Fibroblast of skin of left biceps (primary cell): ENCODE data around the gene PHACTR3.
"Not testable (repeated sequence)": the region's sequence is repeated elsewhere in the genome, so short reads cannot be mapped to it uniquely, and the experiment has no call there.

ENCODE experiments used
- DNase-seq, 2 experiments: peaks; one replicate each; pipeline ENCODE4 v3.0.0-alpha.2; 2013; ENCODE audit warnings: low read depth in 2 of 2

Gene PHACTR3

DNA sequence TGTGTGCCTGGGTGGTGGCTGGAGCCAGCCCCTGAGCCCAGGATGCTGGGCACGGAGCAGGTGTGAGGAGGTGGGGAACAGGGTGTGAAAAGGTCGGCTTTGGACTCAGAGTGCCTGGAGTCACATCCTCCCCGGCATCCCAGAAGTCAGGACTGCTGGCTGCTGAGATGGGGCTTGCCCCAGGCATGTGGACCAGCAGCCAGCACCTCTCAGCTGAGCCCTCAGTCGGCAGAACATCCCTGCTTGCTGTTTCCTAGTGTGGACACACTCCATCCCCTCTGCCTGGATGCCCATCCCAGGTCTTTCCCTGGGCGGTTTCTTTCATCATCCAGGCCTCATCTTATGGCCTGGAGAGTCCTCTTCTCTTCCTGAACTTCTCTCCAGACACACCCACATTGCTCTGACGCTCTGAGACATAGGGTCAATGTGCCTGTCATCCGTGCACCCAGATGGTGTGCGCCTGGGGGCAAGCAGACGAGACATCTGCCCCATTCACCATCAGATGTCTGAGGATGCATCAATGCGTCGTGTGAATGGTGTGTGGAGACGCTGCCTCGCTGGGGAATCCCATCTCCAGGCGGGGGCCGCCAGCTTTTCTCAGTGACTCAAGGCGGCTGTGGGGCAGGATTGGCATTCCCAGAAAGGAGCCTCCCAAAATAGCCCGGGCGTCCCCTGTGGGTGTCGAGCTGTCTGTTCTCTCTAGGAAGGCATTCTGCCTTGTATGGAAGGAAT lies 224.9 kb downstream of the PHACTR3 start:
- DNase-seq = no peak

DNA sequence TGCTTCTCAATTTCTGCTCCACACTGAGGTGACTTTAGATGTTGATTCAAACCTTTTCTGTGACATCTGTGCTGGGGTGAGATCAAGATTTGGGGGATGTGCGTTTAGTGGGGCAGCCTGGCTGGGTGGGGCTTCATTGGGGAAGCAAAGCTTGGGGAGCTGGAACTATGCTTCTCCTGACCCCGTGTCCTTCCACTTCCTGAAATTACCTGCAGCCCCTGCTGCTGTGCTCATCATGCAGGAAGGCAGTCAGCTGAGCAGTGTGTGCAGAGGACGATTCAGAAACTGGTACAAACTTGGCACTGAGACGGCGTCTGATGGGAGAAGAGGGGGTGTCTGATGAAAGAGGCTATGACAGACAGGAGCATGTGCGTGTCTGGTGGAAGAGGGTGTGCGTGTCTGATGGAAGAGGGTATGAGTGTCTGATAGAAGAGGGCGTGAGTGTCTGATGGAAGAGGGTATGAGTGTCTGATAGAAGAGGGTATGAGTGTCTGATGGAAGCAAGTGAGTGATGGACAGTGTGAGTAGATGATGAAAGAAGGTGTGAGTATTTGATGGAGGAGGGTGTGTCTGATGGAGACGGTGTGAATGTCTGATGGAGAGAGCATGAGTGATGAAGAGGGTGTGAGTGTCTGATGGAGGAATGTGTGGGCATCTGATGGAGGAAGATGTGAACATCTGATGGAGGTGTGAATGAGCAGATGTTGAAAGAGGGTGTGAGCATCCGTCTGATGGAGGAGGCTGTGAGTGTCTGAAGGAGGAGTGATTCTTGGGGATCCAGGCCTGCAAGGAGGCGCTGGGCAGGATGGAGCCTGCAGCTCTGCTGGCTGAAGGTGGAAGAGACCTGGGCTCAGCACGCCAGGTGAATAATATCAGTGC lies 225.7 kb downstream of the PHACTR3 start:
- no peak for DNase-seq

DNA sequence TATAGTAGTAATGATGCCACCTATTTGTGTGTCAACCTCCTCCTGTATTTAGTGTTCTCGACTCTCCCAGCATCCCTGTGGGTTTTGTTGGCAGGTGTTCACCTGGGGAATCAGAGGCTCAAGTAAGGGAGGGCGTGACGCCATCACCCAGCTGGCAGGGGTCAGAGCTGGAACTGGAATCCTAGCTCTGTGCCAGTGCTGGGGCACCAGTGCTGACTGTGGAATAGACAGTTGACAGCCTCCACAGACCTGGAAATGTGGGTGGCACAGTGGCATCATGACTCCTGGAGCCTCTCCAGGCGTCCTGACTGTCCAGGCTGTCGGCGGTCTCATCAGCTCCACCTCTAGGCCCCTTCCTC lies 226.3 kb downstream of the PHACTR3 start:
- no peak for DNase-seq

DNA sequence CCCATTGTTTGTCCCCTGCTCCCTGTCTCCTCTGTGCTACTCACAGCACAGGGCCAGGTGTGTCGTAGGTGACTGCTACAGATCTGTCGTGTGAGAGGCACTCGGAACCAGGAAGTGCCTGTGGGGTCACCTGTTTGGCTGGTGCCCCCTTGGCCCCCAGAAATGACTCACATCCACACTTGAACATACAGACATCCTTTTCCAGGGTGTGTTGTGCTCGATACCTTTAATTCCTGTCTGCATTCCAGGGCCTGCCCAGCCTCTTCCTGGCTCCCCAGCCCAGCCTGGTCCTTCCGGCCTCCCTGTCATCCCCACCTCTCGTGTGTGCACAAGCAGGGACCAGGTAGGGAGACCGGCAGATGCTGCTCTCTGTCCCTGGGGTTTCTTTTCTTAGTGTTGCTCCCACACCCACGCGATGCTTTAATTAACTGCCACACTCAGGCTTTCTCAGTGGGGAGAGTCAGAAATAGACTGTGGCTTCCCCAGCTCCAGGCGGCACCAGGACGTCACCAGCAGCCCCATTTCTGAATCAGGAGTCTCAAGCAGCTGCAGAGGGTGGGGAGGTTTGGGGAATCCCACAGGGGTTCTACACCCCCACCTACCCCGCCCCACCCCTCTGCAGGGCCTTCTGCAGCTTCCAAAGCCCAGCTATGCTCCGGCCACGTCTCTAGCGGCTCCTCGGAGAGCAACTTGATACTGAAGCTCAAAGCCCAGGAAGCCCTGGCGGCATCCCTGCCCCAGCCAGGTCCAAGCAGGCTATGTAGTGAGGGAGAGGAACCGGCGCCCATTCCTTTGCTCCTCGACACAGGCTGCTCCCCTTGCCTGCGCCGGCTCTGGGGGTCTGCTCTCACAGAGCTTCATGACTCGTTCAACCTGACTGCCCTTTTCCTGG lies 226.9 kb downstream of the PHACTR3 start:
- DNase-seq = no peak

DNA sequence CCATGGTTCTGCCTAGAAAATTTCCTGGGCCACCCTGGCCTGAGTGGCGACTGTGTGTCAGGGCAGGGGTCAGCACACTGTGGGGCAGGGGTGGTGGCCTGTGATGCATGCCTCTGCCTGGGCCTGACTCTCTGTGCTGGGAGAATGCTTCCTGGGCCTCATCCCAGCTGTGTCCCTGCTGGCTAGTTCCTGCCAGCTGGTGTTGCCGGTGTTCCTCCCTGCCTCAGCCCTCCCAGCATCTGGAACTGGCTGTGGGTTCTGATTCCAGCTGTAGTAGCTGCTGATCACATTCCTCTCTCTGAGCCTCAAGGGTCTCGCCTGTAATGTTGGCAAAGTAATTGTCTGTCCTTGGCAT lies 227.6 kb downstream of the PHACTR3 start:
- no peak for DNase-seq

DNA sequence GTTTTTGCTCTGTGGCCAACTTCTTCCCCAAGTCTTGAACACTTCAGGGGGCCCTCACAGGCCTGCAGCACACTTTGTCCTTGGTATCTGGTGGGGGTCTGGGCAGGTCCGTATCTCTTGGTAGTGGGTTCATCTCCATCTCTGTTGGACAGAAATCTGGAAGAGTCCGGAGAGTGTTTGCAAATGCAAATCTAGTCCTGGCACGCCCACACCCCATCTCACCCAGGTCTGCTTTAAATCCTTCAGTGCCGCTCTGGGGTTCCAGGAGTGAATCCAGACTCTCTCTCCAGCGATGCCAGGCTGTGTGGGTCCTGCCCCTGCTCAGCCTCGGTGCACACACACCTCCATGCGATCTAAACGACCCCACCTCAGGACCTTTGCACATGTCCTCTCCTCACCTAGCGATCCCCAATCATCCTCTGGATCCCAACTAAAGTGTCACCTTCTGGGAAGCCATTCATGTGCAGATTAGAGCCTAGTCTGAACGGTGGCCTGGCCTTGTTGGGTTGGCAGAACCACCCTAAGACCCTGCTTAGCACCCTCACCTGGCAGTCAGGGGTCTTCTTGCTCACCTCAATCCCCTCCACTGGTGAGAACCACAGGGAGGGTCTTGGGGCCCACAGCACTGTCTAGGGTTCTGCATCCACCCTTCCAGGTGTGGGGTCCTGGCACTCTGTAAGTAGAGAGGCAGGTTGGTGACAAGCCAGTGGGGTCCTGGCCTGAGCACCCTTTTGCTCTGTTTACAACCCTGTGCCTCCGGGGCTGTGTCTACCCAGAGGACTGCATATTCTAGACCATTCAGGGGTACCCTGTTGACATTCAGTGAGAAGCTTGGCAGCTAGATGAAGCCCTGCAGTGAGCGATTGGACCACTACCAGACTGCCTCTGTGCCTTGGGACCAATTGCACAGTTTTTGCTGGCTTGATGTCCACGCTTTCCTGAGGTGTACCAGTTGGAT lies 228.3 kb downstream of the PHACTR3 start:
- no peak for DNase-seq

DNA sequence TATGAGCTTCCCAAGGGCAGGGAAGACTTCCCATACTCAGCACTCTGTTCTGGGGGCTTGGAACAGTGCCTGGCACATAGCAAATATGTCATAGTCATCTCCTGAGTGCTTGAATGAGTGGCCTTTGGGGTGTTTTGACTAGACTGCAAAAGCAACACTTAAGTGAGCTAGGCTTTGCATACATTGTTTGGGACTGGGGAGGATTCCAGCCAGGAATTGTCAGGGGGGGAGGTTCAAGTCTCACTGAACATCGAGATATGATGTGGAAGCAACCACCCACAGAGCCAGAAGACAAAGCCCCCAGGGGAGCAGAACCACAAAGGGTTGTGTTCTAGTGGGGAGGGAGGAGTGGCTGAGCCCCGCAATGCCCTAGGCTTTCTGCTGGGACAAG lies 230.7 kb downstream of the PHACTR3 start:
- DNase-seq = peak in 1 of 2 experiments; percentile 1

DNA sequence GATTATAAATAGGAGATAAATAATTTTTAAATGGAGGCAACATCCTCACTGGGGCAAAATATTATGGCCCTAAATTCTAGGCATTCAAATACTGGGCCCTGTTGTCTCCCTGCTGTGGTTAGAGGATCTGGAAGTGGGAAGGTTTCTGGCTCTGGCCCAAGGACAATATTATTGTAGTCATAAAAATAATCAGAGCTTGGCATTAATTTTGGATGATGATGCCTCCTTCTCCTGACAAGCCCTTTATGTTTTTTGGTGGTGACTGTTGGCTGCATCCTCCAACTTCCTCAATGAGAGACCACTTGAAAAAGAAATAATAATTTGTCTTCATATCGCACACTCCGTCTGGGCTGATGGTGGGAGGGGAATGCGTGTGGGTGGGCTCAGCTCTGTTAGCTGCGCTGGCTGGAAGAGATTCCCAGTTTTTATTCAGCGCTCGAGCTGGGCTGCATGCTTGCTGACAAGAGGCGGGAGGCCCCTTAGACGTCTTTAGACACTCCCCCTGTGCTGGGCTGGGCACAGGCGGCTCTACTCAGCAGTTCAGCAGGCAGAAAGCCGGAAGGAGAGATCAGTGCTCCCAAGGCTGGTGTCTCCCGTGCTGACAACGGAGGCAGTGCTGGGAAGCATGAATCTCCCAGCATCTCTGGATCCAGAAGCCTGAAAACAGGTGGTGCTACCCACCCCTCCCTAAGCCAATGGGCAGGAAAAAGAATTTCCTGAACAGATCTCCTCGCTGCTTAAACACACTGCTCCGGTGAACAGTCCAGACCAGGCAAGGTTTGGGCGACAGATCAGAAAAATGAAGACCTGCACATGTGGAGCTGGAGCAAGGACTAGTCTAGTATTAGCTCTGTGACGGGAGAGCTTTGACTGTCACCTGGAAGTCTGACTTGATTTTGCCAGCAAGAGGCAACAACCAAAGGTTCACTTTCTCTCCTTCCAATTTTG lies 231.4 kb downstream of the PHACTR3 start:
- DNase-seq = peak; percentile 6

DNA sequence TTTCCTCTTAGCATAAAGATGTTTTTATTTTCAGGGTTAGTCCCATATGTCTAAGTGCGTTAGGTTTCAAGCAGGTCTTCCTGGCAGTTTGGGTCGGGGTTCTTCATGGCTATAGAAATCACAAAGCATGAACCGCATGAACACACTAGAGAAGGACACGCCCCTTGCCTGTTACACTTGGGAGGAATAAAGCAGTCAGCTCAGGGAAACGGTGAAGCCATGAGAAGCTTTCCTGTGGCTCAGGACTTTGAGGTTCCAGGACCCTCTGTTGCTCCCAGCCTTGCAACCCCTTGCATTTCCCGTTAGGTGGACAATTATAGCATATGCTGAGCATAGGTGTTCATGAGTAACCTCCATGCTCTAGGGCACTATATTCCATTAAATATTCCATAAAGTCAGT lies 232.4 kb downstream of the PHACTR3 start:
- DNase-seq = no peak

DNA sequence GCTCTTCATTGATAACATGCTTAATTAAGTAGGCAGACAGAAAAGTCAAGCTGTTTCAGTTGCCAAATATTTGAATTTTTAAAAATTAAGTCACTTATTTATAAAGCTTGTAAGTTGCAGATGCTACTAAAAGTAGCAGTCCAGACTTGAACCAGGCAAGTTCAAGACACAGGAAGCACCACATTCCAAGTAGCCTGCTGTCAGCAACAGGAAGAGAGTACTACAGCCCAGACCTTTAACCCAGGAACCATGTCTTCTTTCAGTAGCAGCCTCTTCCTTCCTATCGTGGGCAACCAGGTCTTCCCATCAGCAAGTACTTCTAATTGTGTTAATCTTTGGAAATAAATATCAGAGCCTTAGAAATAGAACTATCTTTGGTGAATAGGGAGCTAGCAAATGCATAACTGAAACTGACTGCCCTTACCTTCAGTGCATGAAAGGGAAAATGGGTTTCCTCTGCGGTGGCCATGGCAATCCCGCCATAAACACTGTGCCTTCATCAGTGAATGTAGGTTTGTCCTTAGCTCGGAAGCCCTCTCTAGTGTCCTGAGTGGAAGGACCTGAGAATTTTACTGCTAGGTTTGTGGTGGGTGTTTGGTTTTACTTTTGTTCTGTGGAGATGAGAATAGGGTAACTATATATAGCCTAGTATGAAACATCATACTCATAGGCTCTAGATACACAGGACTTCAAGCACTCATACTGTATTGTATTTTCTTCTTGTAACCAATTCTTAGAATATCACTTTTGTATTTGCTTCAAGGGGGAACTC lies 233.5 kb downstream of the PHACTR3 start:
- no peak for DNase-seq

DNA sequence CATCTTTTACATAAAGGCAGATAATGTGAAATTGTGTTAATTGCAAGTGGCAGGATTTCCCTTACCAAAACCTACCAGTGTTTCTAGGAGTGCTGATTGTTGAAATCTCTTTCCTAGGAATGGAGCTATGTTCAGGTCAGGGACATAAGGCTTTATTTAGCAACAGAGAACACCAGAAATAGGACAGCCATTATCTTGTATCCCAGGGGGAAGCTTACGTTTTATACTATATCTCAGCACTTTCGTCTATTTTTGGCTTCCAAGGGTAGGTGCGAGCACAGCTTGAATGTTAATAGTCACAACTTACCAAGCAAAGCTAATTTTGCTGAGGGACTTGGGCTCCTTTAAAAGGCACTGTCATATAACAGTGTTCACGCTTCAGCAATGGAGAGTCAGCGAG lies 235.1 kb downstream of the PHACTR3 start:
- no peak for DNase-seq

DNA sequence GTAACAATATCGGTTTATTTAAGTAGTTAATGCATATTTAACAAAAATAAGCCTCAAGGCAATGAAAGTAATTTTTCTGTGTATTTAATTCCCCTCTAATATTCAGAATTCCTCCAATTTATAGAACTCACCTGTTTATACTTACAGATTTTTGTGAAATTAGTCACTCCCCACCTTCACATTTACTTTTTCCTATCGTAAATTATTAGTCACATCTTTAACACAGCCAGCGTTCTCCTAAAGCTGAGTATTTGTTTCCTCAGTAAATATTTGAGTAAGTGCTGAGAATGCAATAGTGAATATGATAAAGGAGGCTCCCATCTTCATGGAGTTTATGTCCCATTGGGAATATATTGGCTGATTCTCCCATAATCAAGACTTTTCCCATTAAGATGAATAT lies 241.1 kb downstream of the PHACTR3 start:
- no peak for DNase-seq

DNA sequence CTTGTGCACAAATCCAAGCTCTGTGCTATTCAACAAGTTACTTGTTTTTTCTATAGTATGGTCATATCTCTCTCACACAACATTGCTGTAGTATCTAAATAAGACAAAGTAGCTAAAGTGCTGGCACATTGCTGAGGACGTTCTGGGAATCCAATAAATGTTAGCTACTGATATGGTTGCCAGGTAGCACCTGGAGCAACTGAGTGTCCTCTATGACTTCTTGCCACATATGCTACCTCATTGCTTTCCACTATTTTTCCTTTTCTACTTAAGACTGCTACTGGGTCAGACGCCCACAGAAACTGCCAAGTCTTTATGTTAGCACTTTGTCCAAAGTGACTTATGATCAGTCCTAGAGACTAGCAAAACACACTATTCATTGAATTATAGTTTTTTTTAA lies 243.8 kb downstream of the PHACTR3 start:
- no peak for DNase-seq

DNA sequence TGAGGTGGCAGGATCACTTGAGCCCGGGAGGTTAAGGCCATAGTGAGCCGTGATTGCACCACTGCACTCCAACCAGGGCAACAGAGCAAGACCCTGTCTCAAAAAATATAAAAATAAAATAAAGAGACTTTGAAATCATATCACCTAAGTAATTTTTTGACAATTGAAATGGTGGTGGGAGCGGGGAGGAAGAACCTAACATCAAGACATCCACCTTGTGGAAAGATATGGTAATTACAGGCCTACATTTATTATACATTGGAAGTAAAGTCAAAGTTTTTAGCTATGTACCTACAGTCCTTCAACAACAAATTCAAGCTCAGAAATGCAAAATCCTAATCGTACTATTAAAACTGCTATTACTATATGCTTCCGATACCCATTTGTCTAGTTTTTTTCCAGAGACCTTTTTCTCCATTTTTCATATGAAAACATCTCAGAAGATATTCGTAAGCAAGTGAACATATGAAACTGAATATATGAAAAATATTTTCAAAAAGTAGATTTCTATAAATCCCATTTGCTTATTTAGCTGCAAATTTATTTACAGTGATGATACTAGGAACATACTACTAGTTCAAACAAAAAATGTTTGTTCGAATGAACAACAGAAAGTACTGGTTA lies 245.8 kb downstream of the PHACTR3 start:
- DNase-seq = no peak

DNA sequence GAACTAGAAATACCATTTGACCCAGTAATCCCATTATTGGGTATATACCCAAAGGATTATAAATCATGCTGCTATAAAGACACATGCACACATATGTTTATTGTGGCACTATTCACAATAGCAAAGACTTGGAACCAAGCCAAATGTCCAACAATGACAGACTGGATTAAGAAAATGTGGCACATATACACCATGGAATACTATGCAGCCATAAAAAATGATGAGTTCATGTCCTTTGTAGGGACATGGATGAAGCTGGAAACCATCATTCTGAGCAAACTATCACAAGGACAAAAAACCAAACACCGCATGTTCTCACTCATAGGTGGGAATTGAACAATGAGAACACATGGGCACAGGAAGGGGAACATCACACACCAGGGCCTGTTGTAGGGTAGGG lies 252.2 kb downstream of the PHACTR3 start:
- DNase-seq = not testable (repeated sequence)

DNA sequence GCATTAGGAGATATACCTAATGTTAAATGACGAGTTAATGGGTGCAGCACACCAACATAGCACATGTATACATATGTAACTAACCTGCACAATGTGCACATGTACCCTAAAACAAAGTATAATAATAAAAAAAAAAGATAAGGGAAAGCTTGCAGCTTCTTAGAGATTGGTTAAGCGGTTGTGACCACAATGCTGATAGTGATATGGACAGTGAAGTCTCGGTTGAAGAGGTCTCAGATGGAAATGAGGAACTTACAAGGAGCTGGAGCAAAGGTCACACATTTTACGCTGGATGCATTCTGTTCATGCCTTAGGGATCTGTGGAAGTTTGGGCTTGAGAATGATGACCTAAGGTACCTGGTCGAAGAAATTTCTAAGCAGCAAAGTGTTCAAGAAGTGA lies 252.6 kb downstream of the PHACTR3 start:
- not testable (repeated sequence) for DNase-seq

DNA sequence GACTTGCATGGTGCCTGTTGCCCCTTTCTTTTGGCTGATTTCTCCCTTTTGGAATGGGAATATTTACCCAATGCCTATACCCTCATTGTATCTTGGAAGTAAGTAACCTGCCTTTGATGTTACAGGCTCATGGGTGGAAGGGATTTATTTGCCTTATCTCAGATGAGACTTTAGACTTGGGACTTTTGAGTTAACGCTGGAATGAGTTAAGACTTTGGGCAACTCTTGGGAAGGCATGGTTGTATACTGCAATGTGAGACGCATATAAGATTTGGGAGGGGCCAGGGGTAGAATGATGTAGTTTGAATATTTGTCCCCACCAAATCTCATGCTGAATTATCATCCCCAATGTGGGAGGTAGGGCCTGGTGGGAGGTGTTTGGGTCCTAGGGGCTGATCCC lies 253.6 kb downstream of the PHACTR3 start:
- no peak for DNase-seq

DNA sequence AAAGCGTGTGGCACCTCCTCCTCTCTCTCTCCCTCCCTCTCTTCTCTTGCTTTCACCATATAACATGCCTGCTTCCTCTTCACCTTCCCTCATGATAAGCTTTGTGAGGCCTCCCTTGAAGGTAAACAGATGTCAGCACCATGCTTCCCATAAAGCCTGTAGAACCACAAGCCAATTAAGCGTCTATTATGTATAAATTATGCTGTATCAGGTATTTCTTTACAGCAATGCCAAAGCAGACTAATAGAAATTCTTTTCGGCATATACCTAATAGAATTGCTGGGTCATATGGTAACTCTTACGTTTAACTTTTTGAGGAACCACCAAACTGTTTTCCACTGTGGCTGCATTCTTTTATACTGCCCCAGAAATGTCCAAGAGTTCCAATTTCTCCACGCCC lies 254.1 kb downstream of the PHACTR3 start:
- DNase-seq = no peak

DNA sequence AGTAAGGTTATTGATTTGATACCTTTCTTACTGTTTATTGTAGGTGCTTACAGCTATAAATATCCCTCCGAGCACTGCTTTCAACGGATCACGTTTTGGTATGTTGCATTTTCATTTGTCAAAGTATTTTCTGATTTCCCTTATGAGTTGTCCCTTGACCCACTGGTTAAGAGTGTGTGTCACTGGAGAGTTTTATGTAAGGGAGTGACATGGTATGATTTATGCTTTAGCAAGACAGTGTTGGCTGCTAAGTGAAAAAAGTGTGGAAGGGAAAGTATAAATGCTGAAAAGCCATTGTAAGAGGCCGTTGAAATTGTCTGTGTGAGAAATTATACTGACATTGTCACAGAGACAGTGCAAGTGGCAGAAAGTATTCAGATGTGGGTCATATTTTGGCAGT lies 257.1 kb downstream of the PHACTR3 start:
- DNase-seq = no peak
